ENCODE measurements around the gene TSPAN18. TPM values are rescaled to one million over a fixed set of nuclear protein-coding genes. Genes with fewer than 3 reads are reported as not detected.
A peak's percentile ranks its signal among the peaks of the same experiment; 100 is the strongest.

The TSPAN18 gene
- total and polyA plus RNA-seq, 2 of the 8 experiments (the other 6 are each of a cell fraction or from before 2014, with no cell fraction given) = 5.2 to 10.2 TPM

GRCh38 chr11:44711113-44711786 lies 15.5 kb upstream of the TSPAN18 start:
- Histone ChIP-seq H3K23ac (ENCODE audit: insufficient read length) (no peak overlapping the region), H2BK120ac (replicated peaks; ENCODE audit: low read depth, low read length) (no peak overlapping the region), H3K27me3 (replicated peaks in 1 of 4; ENCODE audit: control insufficient read depth in 3 of 4, extremely low read depth in 1 of 4, insufficient read depth in 3 of 4, low read length in 3 of 4) (0 out of 7 replicates have a peak, but pooled peaks cover 0 to 6% (median 0%) of the 10 kb centered on the region in 4 experiments), H2BK20ac (ENCODE audit: low read length) (peak overlapping the region; percentile 99), H3K18ac (ENCODE audit: extremely low read depth, low read length) (peak overlapping the region; percentile 79; the same call in 1 of the 2 replicates), H3K14ac (ENCODE audit: insufficient read length) (no peak overlapping the region), H2BK12ac (ENCODE audit: low read depth, low read length) (peak overlapping the region; percentile 90; the same call in 1 of the 2 replicates), H4K8ac (ENCODE audit: extremely low read depth, insufficient read depth, low read length) (no peak overlapping the region), H3K27ac (ENCODE audit: low read depth, low read length) (no peak overlapping the region), H2BK5ac (ENCODE audit: low read depth, low read length) (peak overlapping the region; percentile 72; the same call in 1 of the 2 replicates), H4K91ac (replicated peaks; ENCODE audit: insufficient read length, low read length) (peak overlapping the region; percentile 17), H3K9ac (replicated peaks in 1 of 4; ENCODE audit: extremely low read depth in 1 of 4, low read depth in 3 of 4, low read length in 3 of 4) (no peak overlapping the region), H3K79me1 (ENCODE audit: low read depth, low read length) (no peaks in the 10 kb centered on the region), H3K4me1 (replicated peaks in 1 of 4; ENCODE audit: control insufficient read depth in 3 of 4, insufficient read depth in 4 of 4, low read length in 3 of 4) (peaks cover 8 to 10% (median 10%) of the 10 kb centered on the region in 4 experiments), H3K4me3 (ENCODE audit: extremely low read depth in 1 of 4, insufficient read depth in 2 of 4, low read depth in 3 of 4, low read length in 4 of 4) (no peak overlapping the region), H3K9me3 (ENCODE audit: insufficient read depth in 2 of 2, low read depth in 1 of 2, low read length in 1 of 2) (no peaks in the 10 kb centered on the region), H3K56ac (replicated peaks; ENCODE audit: insufficient read length, low read depth, low read length) (no peak overlapping the region), H2BK15ac (ENCODE audit: low read length) (peak overlapping the region; percentile 88; the same call in 1 of the 2 replicates), H3K23me2 (ENCODE audit: low read depth, low read length) (0 out of 2 replicates have a peak, but pooled peaks cover 2% of the 10 kb centered on the region), H3K79me2 (ENCODE audit: control insufficient read depth in 1 of 2, insufficient read depth in 2 of 2, low read length in 2 of 2) (no peaks in the 10 kb centered on the region), H4K5ac (ENCODE audit: insufficient read length, low read depth, low read length) (no peak overlapping the region), H3K4me2 (ENCODE audit: insufficient read depth in 1 of 2, low read depth in 2 of 2, low read length in 2 of 2) (peak overlapping the region; percentile 36 to 40; a peak in 3 of 4 replicates), H3K36me3 (ENCODE audit: control insufficient read depth in 2 of 4, insufficient read depth in 4 of 4, low read length in 3 of 4) (no peaks in the 10 kb centered on the region), H2AK5ac (ENCODE audit: low read depth, low read length) (no peak overlapping the region), H4K20me1 (replicated peaks in 1 of 2; ENCODE audit: control insufficient read depth in 1 of 2, insufficient read depth in 2 of 2, low read length in 2 of 2) (no peaks in the 10 kb centered on the region), H2AFZ (ENCODE audit: low read length) (peak overlapping the region; percentile 96), H3K4ac (replicated peaks; ENCODE audit: insufficient read length, low read depth, low read length) (no peak overlapping the region)
- POLR2A ChIA-PET (ENCODE audit: partially characterized antibody) = interaction anchor here (1.1 to 1.9 kb wide), 4 partner anchors 10 to 50 kb away, joined by 3 to 5 read pairs (median 3); no protein-coding TSS in a partner anchor
- CTCF ChIA-PET (ENCODE audit: partially characterized antibody) = interaction anchor here (0.6 to 3.2 kb wide), 10 partner anchors 14 to 216 kb away, joined by 3 to 15 read pairs (median 6); no protein-coding TSS in a partner anchor
- 61% methylated on average over 6 of the region's 6 CpGs; no CpG with 5 or more reads in 1 of the 2 experiments for WGBS, 2 experiments (ENCODE audit: extremely low coverage in 1 of 2, insufficient coverage in 1 of 2, insufficient read length in 1 of 2, insufficient replicate concordance in 2 of 2, low coverage in 1 of 2, low lambda C conversion rate in 2 of 2, missing lambda C conversion rate in 1 of 2)
- FAIRE-seq (no peak), DNase-seq (ENCODE audit: low read depth in 1 of 2, low spot score in 2 of 2) (peak in 1 of 2 experiments; percentile 53)
- TF ChIP-seq RAD21 (IDR thresholded peaks at IDR 0.05 in 1 of 2, conservative IDR thresholded peaks at IDR 0.05 in 1 of 2; ENCODE audit: low read depth in 2 of 2, low read length in 2 of 2) (no peak), CHD2 (IDR thresholded peaks at IDR 0.05; ENCODE audit: low read length) (0 out of 2 replicates have a peak, but pooled peaks have one; percentile 15), SUZ12 (IDR thresholded peaks at IDR 0.05; ENCODE audit: low read length) (no peak), BCL11A (IDR thresholded peaks at IDR 0.05; ENCODE audit: low read depth in 2 of 2, low read length in 2 of 2) (no peak), SIRT6 (IDR thresholded peaks at IDR 0.05; ENCODE audit: low read length) (no peak), PHF8 (conservative IDR thresholded peaks at IDR 0.05; ENCODE audit: low read depth, low read length) (no peak), ATF2 (IDR thresholded peaks at IDR 0.05; ENCODE audit: low read length) (no peak), RFX5 (IDR thresholded peaks at IDR 0.05; ENCODE audit: borderline replicate concordance, low read depth, low read length) (no peak)
